ENCODE data around the gene GTF2IRD2.
"Not testable (repeated sequence)": the region's sequence is repeated elsewhere in the genome, so short reads cannot be mapped to it uniquely, and the experiment has no call there.

DNA sequence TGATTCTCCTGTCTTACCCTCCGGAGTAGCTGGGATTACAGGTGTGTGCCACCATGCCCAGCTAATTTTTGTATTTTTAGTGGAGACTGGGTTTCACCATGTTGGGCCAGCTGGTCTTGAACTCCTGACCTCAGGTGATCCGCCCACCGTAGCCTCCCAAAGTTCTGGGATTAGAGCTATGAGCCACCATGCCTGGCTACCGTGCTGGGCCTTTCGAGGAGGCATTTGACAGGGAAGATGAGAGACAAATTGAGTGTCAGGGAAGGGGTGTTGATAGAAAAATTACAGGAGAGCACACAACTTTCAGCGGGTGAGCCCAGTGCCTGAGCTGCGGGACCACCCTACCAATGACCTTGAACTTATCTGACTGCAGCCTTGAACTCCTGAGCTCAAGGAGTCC is 81.3 kb downstream of the GTF2IRD2 start:
- not testable (repeated sequence) for TF ChIP-seq CTCF (IDR thresholded peaks at IDR 0.05 in 8 of 11, conservative IDR thresholded peaks at IDR 0.05 in 3 of 11); POLR2AphosphoS5 (IDR thresholded peaks at IDR 0.05); POLR2A (IDR thresholded peaks at IDR 0.05)

All from spleen (tissue), 7 donors.